Lung (tissue), 12 donors: Measurements from ENCODE around the gene COX6B2. TPM values are rescaled to one million over a fixed set of nuclear protein-coding genes. Genes with fewer than 3 reads are reported as not detected.

ENCODE experiments used
- ATAC-seq: fragments of 200-7000 bp; cut with Tn5 transposase; one replicate; pipeline ENCODE4 v1.9.1; 2020; ENCODE audit warnings: moderate number of reproducible peaks; ENCODE audit not compliant: insufficient read depth, low FRiP score
- DNase-seq, 3 donors: peaks; one replicate each; pipeline ENCODE4 v3.0.0-alpha.2; 2013 to 2017
- H3K27ac ChIP-seq, 2 donors: one replicate each; pipeline ENCODE4 v1.5.1; 2013; ENCODE audit warnings: mild to moderate bottlenecking in 2 of 2, moderate library complexity in 2 of 2, control low read depth in 1 of 2, inconsistent platforms in 1 of 2, low read depth in 1 of 2, low read length in 1 of 2
- H3K27me3 ChIP-seq, 3 donors: one replicate each; pipeline ENCODE4 v1.5.1; 2013; ENCODE audit warnings: low read length in 2 of 3; ENCODE audit not compliant: control insufficient read depth in 3 of 3, insufficient read depth in 3 of 3
- H3K36me3 ChIP-seq, 4 donors: one replicate each; pipeline ENCODE4 v1.5.1; 2013; ENCODE audit warnings: low read length in 4 of 4, mild to moderate bottlenecking in 1 of 4, moderate library complexity in 1 of 4; ENCODE audit not compliant: control insufficient read depth in 4 of 4, insufficient read depth in 4 of 4
- H3K4me1 ChIP-seq, 5 donors: one replicate each; pipeline ENCODE4 v1.5.1; 2013; ENCODE audit warnings: low read length in 5 of 5, mild to moderate bottlenecking in 2 of 5, moderate library complexity in 1 of 5; ENCODE audit not compliant: control insufficient read depth in 5 of 5, insufficient read depth in 5 of 5
- H3K4me3 ChIP-seq: one replicate; pipeline ENCODE4 v1.5.1; 2013; ENCODE audit warnings: mild to moderate bottlenecking, control low read depth, moderate library complexity
- H3K9ac ChIP-seq, 2 donors: one replicate each; pipeline ENCODE4 v1.5.1; 2013; ENCODE audit warnings: low read length in 2 of 2, control low read depth in 1 of 2; ENCODE audit not compliant: insufficient read depth in 1 of 2
- H3K9me3 ChIP-seq, 4 donors: one replicate each; pipeline ENCODE4 v1.5.1; 2013; ENCODE audit warnings: low read length in 3 of 4, mild to moderate bottlenecking in 1 of 4, moderate library complexity in 1 of 4; ENCODE audit not compliant: control insufficient read depth in 4 of 4, insufficient read depth in 3 of 4
- CTCF ChIP-seq: IDR thresholded peaks from 2 replicates; pipeline ENCODE4 v1.5.1; 2012; ENCODE audit warnings: mild to moderate bottlenecking; ENCODE audit errors: control extremely low read depth, extremely low read depth
- WGBS, 2 donors: extraction: QIAGEN DNeasy Blood & Tissue Kit; methylation state at CpG; one replicate each; pipeline ENCODE4 v1.1.7; 2013; 5-methylcytosine and 5-hydroxymethylcytosine counted together
- polyA plus RNA-seq, 2 donors: library from polyadenylated mRNA; stranded (reverse); fragments of 200-250 nt; gene quantifications; one replicate each; pipeline ENCODE4 v1.2.1, GENCODE V29; 2013
- total RNA-seq, 2 donors: library from RNA; depleted of rRNA in 1 of 2; stranded (reverse); fragments of >200 nt in 1 of 2; gene quantifications; one replicate each; pipeline ENCODE4 v1.2.1, GENCODE V29; 2014 to 2021
- donor health status: control.
- donor health status: control.
- donor health status: Bipolar disorder and iron deficiency.
- donor health status: healthy.
- donor health status: DM: yes; HTN: yes; CAD: no.

Gene COX6B2
- total and polyA plus RNA-seq, 4 donors, result 0.16 to 1.4 (median 0.50) TPM; not detected in 1

GRCh38 chr19:55358493-55358892 lies 4.0 kb upstream of the COX6B2 start:
- H3K36me3 ChIP-seq, result no peaks in the 10 kb centered on the region
- H3K9me3 ChIP-seq, result no peaks in the 10 kb centered on the region
- H3K27ac ChIP-seq, result no peak overlapping the region
- TF ChIP-seq CTCF, result no peak
- 87 to 91% methylated on average over 16 to 19 of the region's 19 CpGs for WGBS, 2 donors
- no peak for DNase-seq
- H3K4me3 ChIP-seq, result no peak overlapping the region
- H3K9ac ChIP-seq, result no peak overlapping the region
- no peak for ATAC-seq
- H3K27me3 ChIP-seq, result peaks cover 0 to 24% (median 7%) of the 10 kb centered on the region in 3 donors
- peaks cover 0 to 6% (median 0%) of the 10 kb centered on the region in 5 donors for H3K4me1 ChIP-seq

- no peak for TF ChIP-seq CTCF
- Histone ChIP-seq H3K9ac (no peak overlapping the region), H3K4me3 (no peak overlapping the region), H3K36me3 (no peaks in the 10 kb centered on the region), H3K27me3 (peaks cover 0 to 45% (median 26%) of the 10 kb centered on the region in 3 donors), H3K27ac (no peak overlapping the region), H3K4me1 (peaks cover 0 to 11% (median 3%) of the 10 kb centered on the region in 5 donors), H3K9me3 (peaks cover 0 to under 1% (median 0%) of the 10 kb centered on the region in 4 donors)
- DNase-seq (peak in 2 of 3 donors; percentile 54 to 61), ATAC-seq (no peak)
- 35 to 38% methylated on average over 12 to 13 of the region's 13 CpGs for WGBS, 2 donors
Observed at GRCh38 chr19:55355213-55355821, 798 bp upstream of the COX6B2 start.

GRCh38 chr19:55353803-55354697 lies 469 bp downstream of the COX6B2 start:
- TF ChIP-seq CTCF, result no peak
- DNase-seq (peak in 2 of 3 donors; percentile 59 to 68), ATAC-seq (peak; percentile 39)
- Histone ChIP-seq H3K27ac (no peak overlapping the region), H3K27me3 (peaks cover 0 to 45% (median 26%) of the 10 kb centered on the region in 3 donors), H3K4me1 (peaks cover 0 to 11% (median 3%) of the 10 kb centered on the region in 5 donors), H3K36me3 (no peaks in the 10 kb centered on the region), H3K4me3 (no peak overlapping the region), H3K9ac (peak overlapping the region in 1 of 2 donors; percentile 5), H3K9me3 (peaks cover 0 to 3% (median 0%) of the 10 kb centered on the region in 4 donors)
- WGBS, 2 donors, result 1 to 2% methylated on average over 64 to 72 of the region's 72 CpGs
